Mammary epithelial cell (primary cell): ENCODE data around the gene PRR19.

Experiments used
- EZH2 ChIP-seq: IDR thresholded peaks from 2 replicates; pipeline ENCODE4 v1.6.1; 2012; ENCODE audit warnings: low read length, inconsistent platforms, borderline replicate concordance
- TF ChIP-seq, protein P1 (sequence below), 2 donors: IDR thresholded peaks in 1 of 2; conservative IDR thresholded peaks in 1 of 2; 2 replicates each; pipeline ENCODE4 v1.5.1; 2011 to 2012; ENCODE audit warnings: inconsistent platforms in 2 of 2, low read length in 2 of 2, mild to moderate bottlenecking in 2 of 2, control low read depth in 1 of 2, low read depth in 1 of 2; ENCODE audit not compliant: insufficient read depth in 1 of 2; ENCODE audit errors: extremely low read depth in 1 of 2

GRCh38 chr19:42282819-42283187 is 19.1 kb upstream of the PRR19 start:
- TF ChIP-seq, protein P1, sequence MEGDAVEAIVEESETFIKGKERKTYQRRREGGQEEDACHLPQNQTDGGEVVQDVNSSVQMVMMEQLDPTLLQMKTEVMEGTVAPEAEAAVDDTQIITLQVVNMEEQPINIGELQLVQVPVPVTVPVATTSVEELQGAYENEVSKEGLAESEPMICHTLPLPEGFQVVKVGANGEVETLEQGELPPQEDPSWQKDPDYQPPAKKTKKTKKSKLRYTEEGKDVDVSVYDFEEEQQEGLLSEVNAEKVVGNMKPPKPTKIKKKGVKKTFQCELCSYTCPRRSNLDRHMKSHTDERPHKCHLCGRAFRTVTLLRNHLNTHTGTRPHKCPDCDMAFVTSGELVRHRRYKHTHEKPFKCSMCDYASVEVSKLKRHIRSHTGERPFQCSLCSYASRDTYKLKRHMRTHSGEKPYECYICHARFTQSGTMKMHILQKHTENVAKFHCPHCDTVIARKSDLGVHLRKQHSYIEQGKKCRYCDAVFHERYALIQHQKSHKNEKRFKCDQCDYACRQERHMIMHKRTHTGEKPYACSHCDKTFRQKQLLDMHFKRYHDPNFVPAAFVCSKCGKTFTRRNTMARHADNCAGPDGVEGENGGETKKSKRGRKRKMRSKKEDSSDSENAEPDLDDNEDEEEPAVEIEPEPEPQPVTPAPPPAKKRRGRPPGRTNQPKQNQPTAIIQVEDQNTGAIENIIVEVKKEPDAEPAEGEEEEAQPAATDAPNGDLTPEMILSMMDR (conservative IDR thresholded peaks at IDR 0.05 in 1 of 2, IDR thresholded peaks at IDR 0.05 in 1 of 2; ENCODE audit: extremely low read depth in 1 of 2, insufficient read depth in 1 of 2, low read depth in 1 of 2, low read length in 2 of 2) = no peak
- no peak for TF ChIP-seq EZH2
